PC-3 (cell line): ENCODE data around the gene RAPGEF4. TPM values are rescaled to one million over a fixed set of nuclear protein-coding genes. Genes with fewer than 3 reads are reported as not detected.

ENCODE experiments used
- ATAC-seq: fragments of 200-7000 bp; cut with Tn5 transposase; 2 replicates; pipeline ENCODE4 v1.9.1; 2020; ENCODE audit warnings: mild to moderate bottlenecking, moderate library complexity
- BruUV-seq: library from RNA; stranded (reverse); fragments of 400-500 nt; replicated peaks from 2 replicates; lab custom pipeline; 2021; lab: Mats Ljungman, UMichigan
- CTCF ChIA-PET: fragments of 300-600 bp; sonication (Branson Sonifier 250); formaldehyde crosslinking; loops from one replicate; lab custom pipeline; 2022; ENCODE audit warnings: antibody characterized with exemption; lab: Charles Lee
- POLR2A ChIA-PET: fragments of 300-600 bp; sonication (Branson Sonifier 250); formaldehyde crosslinking; loops from one replicate; lab custom pipeline; 2022; ENCODE audit warnings: antibody characterized with exemption; ENCODE audit not compliant: unreplicated experiment; lab: Charles Lee
- DNase-seq: peaks from one replicate; pipeline ENCODE4 v3.0.0-alpha.2; 2015
- H2AFZ ChIP-seq: fragments of 300-600 bp; sonication (generic); 2 replicates; pipeline ENCODE4 v1.6.0; 2016; ENCODE audit warnings: antibody characterized with exemption, low read length
- H3F3A ChIP-seq: fragments of 300-600 bp; sonication (generic); one replicate; pipeline ENCODE4 v1.6.0; 2017; ENCODE audit warnings: antibody characterized with exemption, low read length, control low read depth, mild to moderate bottlenecking; ENCODE audit not compliant: unreplicated experiment
- H3K27ac ChIP-seq: fragments of 300-600 bp; sonication (generic); 2 replicates; pipeline ENCODE4 v1.5.1; 2016; ENCODE audit warnings: mild to moderate bottlenecking, low read length
- H3K27me3 ChIP-seq: fragments of 300-600 bp; sonication (generic); 2 replicates; pipeline ENCODE4 v1.6.1; 2016; ENCODE audit warnings: low read length, mixed read lengths
- H3K36me3 ChIP-seq: fragments of 300-600 bp; sonication (generic); 2 replicates; pipeline ENCODE4 v1.6.1; 2016; ENCODE audit warnings: low read depth, mixed run types, low read length, mixed read lengths
- H3K4me1 ChIP-seq: fragments of 300-600 bp; sonication (generic); 2 replicates; pipeline ENCODE4 v1.5.1; 2016; ENCODE audit warnings: low read length; ENCODE audit not compliant: insufficient read depth
- H3K4me2 ChIP-seq: fragments of 300-600 bp; sonication (generic); 2 replicates; pipeline ENCODE4 v1.6.0; 2016; ENCODE audit warnings: low read length
- H3K4me3 ChIP-seq: fragments of 300-600 bp; sonication (generic); 2 replicates; pipeline ENCODE4 v1.5.1; 2016; ENCODE audit warnings: mild to moderate bottlenecking, low read length, mixed read lengths
- H3K79me2 ChIP-seq: fragments of 300-600 bp; sonication (generic); 2 replicates; pipeline ENCODE4 v1.6.1; 2017; ENCODE audit warnings: low read length, mixed read lengths
- H3K9ac ChIP-seq: fragments of 300-600 bp; sonication (generic); 2 replicates; pipeline ENCODE4 v1.6.0; 2016; ENCODE audit warnings: mild to moderate bottlenecking, low read length
- H3K9me2 ChIP-seq: fragments of 300-600 bp; sonication (generic); replicated peaks from 2 replicates; pipeline ENCODE4 v1.6.1; 2016; ENCODE audit warnings: mixed run types, low read length, mixed read lengths
- H3K9me3 ChIP-seq: fragments of 300-600 bp; sonication (generic); 2 replicates; pipeline ENCODE4 v1.6.1; 2016; ENCODE audit warnings: low read length, mixed read lengths
- H4K20me1 ChIP-seq: fragments of 300-600 bp; sonication (generic); 2 replicates; pipeline ENCODE4 v1.6.1; 2016; ENCODE audit warnings: low read length, mixed read lengths
- CTCF ChIP-seq: fragments of 300-600 bp; sonication (generic); conservative IDR thresholded peaks from 2 replicates; pipeline ENCODE4 v1.5.1; 2017; ENCODE audit warnings: antibody characterized with exemption, low read depth, mild to moderate bottlenecking, low read length
- EZH2 ChIP-seq: fragments of 300-600 bp; sonication (generic); IDR thresholded peaks from one replicate; pipeline ENCODE4 v1.6.1; 2017; ENCODE audit warnings: antibody characterized with exemption, mild to moderate bottlenecking, low read length; ENCODE audit not compliant: unreplicated experiment
- EZH2phosphoT487 ChIP-seq: fragments of 300-600 bp; sonication (generic); IDR thresholded peaks from 2 replicates; pipeline ENCODE4 v1.6.1; 2018; ENCODE audit warnings: mild to moderate bottlenecking, antibody characterized with exemption, low read length, borderline replicate concordance
- intact Hi-C: fragments of 100-400 bp; cut with micrococcal nuclease; formaldehyde crosslinking; loops from 2 replicates; pipeline ENCODE4 v1.9.0; 2023
- total RNA-seq: library from RNA; depleted of rRNA; stranded (reverse); fragments of >200 nt; gene quantifications from 2 replicates; pipeline ENCODE4 v1.2.3, GENCODE V29; 2014

RAPGEF4 gene
- total RNA-seq, 1 experiment from 2014 or later, result 0.87 TPM

- BruUV-seq, result no TSS peak
- ChIA-PET CTCF (interaction anchor here (0.6 kb wide), 1 partner anchor 165 kb away, joined by 3 read pairs; no protein-coding TSS in a partner anchor), POLR2A (interaction anchor here (0.7 kb wide), 1 partner anchor 11 kb away, joined by 4 read pairs; no protein-coding TSS in a partner anchor)
- DNase-seq (peak; percentile 78), ATAC-seq (peak; percentile 66)
- intact Hi-C loops, result no loop called here
- H3K4me2 ChIP-seq, result no peak overlapping the region
- TF ChIP-seq CTCF (peak; percentile 71), EZH2 (no peak), EZH2phosphoT487 (no peak)
- H2AFZ ChIP-seq, result peak overlapping the region; percentile 72
- H4K20me1 ChIP-seq, result no peaks in the 10 kb centered on the region
- H3K27me3 ChIP-seq, result no peaks in the 10 kb centered on the region
- H3K9me2 ChIP-seq, result no peaks in the 10 kb centered on the region
- no peaks in the 10 kb centered on the region for H3K9me3 ChIP-seq
- no peak overlapping the region for H3K4me3 ChIP-seq
- peak overlapping the region; percentile 43; the same call in 1 of the 2 replicates for H3K9ac ChIP-seq
- H3K36me3 ChIP-seq, result no peaks in the 10 kb centered on the region
- H3K27ac ChIP-seq, result no peak overlapping the region
- H3F3A ChIP-seq, result no peaks in the 10 kb centered on the region
- no peaks in the 10 kb centered on the region for H3K79me2 ChIP-seq
- peaks cover 25% of the 10 kb centered on the region for H3K4me1 ChIP-seq
These were observed 31.3 kb upstream of the RAPGEF4 start for GRCh38 chr2:172704072-172704936.

GRCh38 chr2:172705352-172705751 is 30.3 kb upstream of the RAPGEF4 start:
- H3K4me3 ChIP-seq, result no peak overlapping the region
- CTCF ChIA-PET, result no interaction called here
- H3K9me2 ChIP-seq, result no peaks in the 10 kb centered on the region

More at GRCh38 chr2:172705352-172705751, 30.3 kb upstream of the RAPGEF4 start:
- Histone ChIP-seq H3K9ac (no peak overlapping the region), H3K9me3 (no peaks in the 10 kb centered on the region), H3F3A (no peaks in the 10 kb centered on the region), H3K79me2 (no peaks in the 10 kb centered on the region), H3K4me1 (peaks cover 33% of the 10 kb centered on the region), H3K36me3 (no peaks in the 10 kb centered on the region), H3K27ac (no peak overlapping the region), H3K27me3 (no peaks in the 10 kb centered on the region), H3K4me2 (no peak overlapping the region), H2AFZ (no peak overlapping the region), H4K20me1 (no peaks in the 10 kb centered on the region)
- ATAC-seq (no peak), DNase-seq (no peak)
- TF ChIP-seq EZH2phosphoT487, result no peak
- no peak for TF ChIP-seq EZH2
- no peak for TF ChIP-seq CTCF
- POLR2A ChIA-PET, result no interaction called here
- intact Hi-C loops, result no loop called here
- BruUV-seq, result no TSS peak
